SK-N-SH treated with all-trans-retinoic acid at 6 μM for 48 hours (cell line): ENCODE results near the gene SEC14L1.

Source experiments
- ARNTL ChIP-seq: fragments of 450-650 bp; formaldehyde crosslinking; IDR thresholded peaks from 2 replicates; pipeline ENCODE4 v1.5.0; 2020; ENCODE audit warnings: low read depth, mild to moderate bottlenecking, moderate library complexity, borderline replicate concordance
- CSDC2 ChIP-seq: fragments of 250-450 bp; sonication (Bioruptor Pico); IDR thresholded peaks from 2 replicates; pipeline ENCODE4 v1.5.0; 2020; ENCODE audit warnings: mild to moderate bottlenecking, moderate library complexity
- GLIS3 ChIP-seq: fragments of 250-450 bp; sonication (Bioruptor Pico); IDR thresholded peaks from 2 replicates; pipeline ENCODE4 v1.5.0; 2020; ENCODE audit warnings: mild to moderate bottlenecking, moderate library complexity
- OSR1 ChIP-seq: fragments of 250-450 bp; sonication (Bioruptor Pico); IDR thresholded peaks from 2 replicates; pipeline ENCODE4 v1.8.0; 2022; ENCODE audit warnings: moderate library complexity, mild to moderate bottlenecking, inconsistent platforms
- TSHZ2 ChIP-seq: fragments of 250-450 bp; sonication (Bioruptor Pico); IDR thresholded peaks from 2 replicates; pipeline ENCODE4 v1.5.0; 2020; ENCODE audit warnings: mild to moderate bottlenecking, moderate library complexity
- ZNF70 ChIP-seq: fragments of 450-650 bp; formaldehyde crosslinking; IDR thresholded peaks from 2 replicates; pipeline ENCODE4 v1.5.0; 2020; ENCODE audit warnings: mild to moderate bottlenecking, moderate library complexity
- ZNF8 ChIP-seq: fragments of 450-650 bp; formaldehyde crosslinking; IDR thresholded peaks from 2 replicates; pipeline ENCODE4 v1.5.0; 2020; ENCODE audit warnings: mild to moderate bottlenecking, moderate library complexity
- TF ChIP-seq, protein P1 (sequence below): fragments of 250-450 bp; sonication (Bioruptor Pico); IDR thresholded peaks from 2 replicates; pipeline ENCODE4 v1.8.0; 2021; ENCODE audit warnings: low read depth, mild to moderate bottlenecking, moderate library complexity, borderline replicate concordance
- TF ChIP-seq, protein P2 (sequence below): fragments of 250-450 bp; sonication (Bioruptor Pico); IDR thresholded peaks from 2 replicates; pipeline ENCODE4 v1.5.1; 2021; ENCODE audit warnings: mild to moderate bottlenecking, moderate library complexity
- TF ChIP-seq, protein P3 (sequence below): fragments of 250-450 bp; sonication (Bioruptor Pico); IDR thresholded peaks from 2 replicates; pipeline ENCODE4 v1.8.0; 2020; ENCODE audit warnings: mild to moderate bottlenecking, moderate library complexity, borderline replicate concordance

DNA sequence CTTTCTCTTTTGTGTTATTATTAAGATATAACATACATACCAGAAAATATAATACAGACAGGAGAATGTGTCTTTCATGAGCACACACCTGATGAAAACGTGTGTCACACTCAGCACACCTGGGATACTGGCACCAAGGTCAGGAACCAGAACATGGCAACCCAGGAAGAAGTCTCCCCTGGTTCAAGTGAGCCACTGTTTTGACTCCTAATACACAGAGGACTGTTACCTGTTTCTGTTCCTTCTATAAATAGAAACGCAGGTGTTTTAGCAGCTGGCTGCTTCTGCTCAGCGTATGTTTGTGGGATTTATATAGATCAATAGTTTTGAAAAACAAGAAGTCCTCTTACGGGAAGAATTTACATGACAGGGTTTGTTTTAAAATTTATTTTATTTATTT, 3.5 kb downstream of the SEC14L1 start:
- TF ChIP-seq, protein P1, sequence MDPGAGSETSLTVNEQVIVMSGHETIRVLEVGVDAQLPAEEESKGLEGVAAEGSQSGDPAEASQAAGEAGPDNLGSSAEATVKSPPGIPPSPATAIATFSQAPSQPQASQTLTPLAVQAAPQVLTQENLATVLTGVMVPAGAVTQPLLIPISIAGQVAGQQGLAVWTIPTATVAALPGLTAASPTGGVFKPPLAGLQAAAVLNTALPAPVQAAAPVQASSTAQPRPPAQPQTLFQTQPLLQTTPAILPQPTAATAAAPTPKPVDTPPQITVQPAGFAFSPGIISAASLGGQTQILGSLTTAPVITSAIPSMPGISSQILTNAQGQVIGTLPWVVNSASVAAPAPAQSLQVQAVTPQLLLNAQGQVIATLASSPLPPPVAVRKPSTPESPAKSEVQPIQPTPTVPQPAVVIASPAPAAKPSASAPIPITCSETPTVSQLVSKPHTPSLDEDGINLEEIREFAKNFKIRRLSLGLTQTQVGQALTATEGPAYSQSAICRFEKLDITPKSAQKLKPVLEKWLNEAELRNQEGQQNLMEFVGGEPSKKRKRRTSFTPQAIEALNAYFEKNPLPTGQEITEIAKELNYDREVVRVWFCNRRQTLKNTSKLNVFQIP = no peak
- no peak for TF ChIP-seq OSR1 (CRISPR knock-in tag)
- TF ChIP-seq, protein P2, sequence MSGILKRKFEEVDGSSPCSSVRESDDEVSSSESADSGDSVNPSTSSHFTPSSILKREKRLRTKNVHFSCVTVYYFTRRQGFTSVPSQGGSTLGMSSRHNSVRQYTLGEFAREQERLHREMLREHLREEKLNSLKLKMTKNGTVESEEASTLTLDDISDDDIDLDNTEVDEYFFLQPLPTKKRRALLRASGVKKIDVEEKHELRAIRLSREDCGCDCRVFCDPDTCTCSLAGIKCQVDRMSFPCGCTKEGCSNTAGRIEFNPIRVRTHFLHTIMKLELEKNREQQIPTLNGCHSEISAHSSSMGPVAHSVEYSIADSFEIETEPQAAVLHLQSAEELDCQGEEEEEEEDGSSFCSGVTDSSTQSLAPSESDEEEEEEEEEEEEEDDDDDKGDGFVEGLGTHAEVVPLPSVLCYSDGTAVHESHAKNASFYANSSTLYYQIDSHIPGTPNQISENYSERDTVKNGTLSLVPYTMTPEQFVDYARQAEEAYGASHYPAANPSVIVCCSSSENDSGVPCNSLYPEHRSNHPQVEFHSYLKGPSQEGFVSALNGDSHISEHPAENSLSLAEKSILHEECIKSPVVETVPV = no peak
- no peak for TF ChIP-seq ZNF8 (CRISPR knock-in tag)
- no peak for TF ChIP-seq GLIS3
- TF ChIP-seq TSHZ2 (CRISPR knock-in tag) = no peak
- TF ChIP-seq, protein P3, sequence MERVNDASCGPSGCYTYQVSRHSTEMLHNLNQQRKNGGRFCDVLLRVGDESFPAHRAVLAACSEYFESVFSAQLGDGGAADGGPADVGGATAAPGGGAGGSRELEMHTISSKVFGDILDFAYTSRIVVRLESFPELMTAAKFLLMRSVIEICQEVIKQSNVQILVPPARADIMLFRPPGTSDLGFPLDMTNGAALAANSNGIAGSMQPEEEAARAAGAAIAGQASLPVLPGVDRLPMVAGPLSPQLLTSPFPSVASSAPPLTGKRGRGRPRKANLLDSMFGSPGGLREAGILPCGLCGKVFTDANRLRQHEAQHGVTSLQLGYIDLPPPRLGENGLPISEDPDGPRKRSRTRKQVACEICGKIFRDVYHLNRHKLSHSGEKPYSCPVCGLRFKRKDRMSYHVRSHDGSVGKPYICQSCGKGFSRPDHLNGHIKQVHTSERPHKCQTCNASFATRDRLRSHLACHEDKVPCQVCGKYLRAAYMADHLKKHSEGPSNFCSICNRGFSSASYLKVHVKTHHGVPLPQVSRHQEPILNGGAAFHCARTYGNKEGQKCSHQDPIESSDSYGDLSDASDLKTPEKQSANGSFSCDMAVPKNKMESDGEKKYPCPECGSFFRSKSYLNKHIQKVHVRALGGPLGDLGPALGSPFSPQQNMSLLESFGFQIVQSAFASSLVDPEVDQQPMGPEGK (CRISPR knock-in tag) = no peak
- no peak for TF ChIP-seq CSDC2 (CRISPR knock-in tag)
- TF ChIP-seq ARNTL (CRISPR knock-in tag) = no peak
- TF ChIP-seq ZNF70 (CRISPR knock-in tag) = no peak
